ENCODE measurements around the gene NUDCD3.
A peak's percentile ranks its signal among the peaks of the same experiment; 100 is the strongest.
"Not testable (repeated sequence)": the region's sequence is repeated elsewhere in the genome, so short reads cannot be mapped to it uniquely, and the experiment has no call there.

Gene NUDCD3

GRCh38 chr7:44447874-44448425 is 42.5 kb downstream of the NUDCD3 start:
- no peak for DNase-seq (ENCODE audit: low spot score)

- no peak for DNase-seq (ENCODE audit: low spot score)
Observed at GRCh38 chr7:44445986-44446671, 44.3 kb downstream of the NUDCD3 start.

- DNase-seq (ENCODE audit: low spot score): no peak
Observed at GRCh38 chr7:44441079-44441478, 49.4 kb downstream of the NUDCD3 start.

GRCh38 chr7:44440577-44441078 is 49.8 kb downstream of the NUDCD3 start:
- peak; percentile 38 for DNase-seq (ENCODE audit: low spot score)

- DNase-seq (ENCODE audit: low spot score): no peak
Observed at GRCh38 chr7:44439926-44440325, 50.5 kb downstream of the NUDCD3 start.

- DNase-seq (ENCODE audit: low spot score): peak; percentile 44
Observed at GRCh38 chr7:44438816-44439215, 51.6 kb downstream of the NUDCD3 start.

GRCh38 chr7:44434201-44434600 is 56.3 kb downstream of the NUDCD3 start:
- no peak for DNase-seq (ENCODE audit: low spot score)

GRCh38 chr7:44433255-44434022 is 57.0 kb downstream of the NUDCD3 start:
- DNase-seq (ENCODE audit: low spot score): no peak

- no peak for DNase-seq (ENCODE audit: low spot score)
Observed at GRCh38 chr7:44432381-44432977, 58.0 kb downstream of the NUDCD3 start.

GRCh38 chr7:44431091-44431608 is 59.3 kb downstream of the NUDCD3 start:
- DNase-seq (ENCODE audit: low spot score): peak; percentile 41

GRCh38 chr7:44430054-44430453 is 60.4 kb downstream of the NUDCD3 start:
- no peak for DNase-seq (ENCODE audit: low spot score)

GRCh38 chr7:44424762-44425161 is 65.7 kb downstream of the NUDCD3 start:
- not testable (repeated sequence) for DNase-seq (ENCODE audit: low spot score)

GRCh38 chr7:44416941-44417340 is 73.5 kb downstream of the NUDCD3 start:
- DNase-seq (ENCODE audit: low spot score): no peak

GRCh38 chr7:44415510-44415909 is 74.9 kb downstream of the NUDCD3 start:
- peak; percentile 83 for DNase-seq (ENCODE audit: low spot score)

- DNase-seq (ENCODE audit: low spot score): peak; percentile 97
Observed at GRCh38 chr7:44415047-44415446, 75.4 kb downstream of the NUDCD3 start.

- no peak for DNase-seq (ENCODE audit: low spot score)
Observed at GRCh38 chr7:44411306-44411705, 79.2 kb downstream of the NUDCD3 start.

GRCh38 chr7:44408596-44408995 is 81.9 kb downstream of the NUDCD3 start:
- DNase-seq (ENCODE audit: low spot score): no peak

- no peak for DNase-seq (ENCODE audit: low spot score)
Observed at GRCh38 chr7:44403775-44404174, 86.7 kb downstream of the NUDCD3 start.

GRCh38 chr7:44403176-44403759 is 87.2 kb downstream of the NUDCD3 start:
- DNase-seq (ENCODE audit: low spot score): no peak

GRCh38 chr7:44402401-44403060 is 87.9 kb downstream of the NUDCD3 start:
- DNase-seq (ENCODE audit: low spot score): no peak

- DNase-seq (ENCODE audit: low spot score): no peak
Observed at GRCh38 chr7:44401692-44402091, 88.8 kb downstream of the NUDCD3 start.

Data from kidney tubule cell (primary cell).